Measurements from ENCODE around the gene NPBWR2.
A peak's percentile ranks its signal among the peaks of the same experiment; 100 is the strongest.
"Not testable (repeated sequence)": the region's sequence is repeated elsewhere in the genome, so short reads cannot be mapped to it uniquely, and the experiment has no call there.

Gene NPBWR2

DNA sequence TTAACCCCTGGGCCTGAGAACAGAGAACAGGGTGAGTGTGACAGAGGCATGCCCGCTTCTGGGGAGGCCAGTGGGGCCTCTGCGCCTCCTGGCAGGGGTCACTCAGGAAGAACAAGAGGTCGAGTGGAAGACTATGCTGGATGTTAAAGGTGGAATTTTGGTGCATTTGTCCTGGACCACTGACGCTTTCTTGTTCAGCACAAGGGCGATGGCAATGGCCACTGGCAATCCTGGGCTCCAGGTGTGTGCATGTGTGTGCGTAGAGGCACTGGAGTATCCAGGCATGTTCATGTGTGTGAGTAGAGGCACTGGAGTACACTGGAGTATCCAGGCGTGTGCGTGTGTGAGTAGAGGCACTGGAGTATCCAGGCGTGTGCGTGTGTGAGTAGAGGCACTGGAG lies 23.5 kb upstream of the NPBWR2 start:
- H3K27me3 ChIP-seq (ENCODE audit: control insufficient read depth in 1 of 2, insufficient read depth in 2 of 2, low read length in 2 of 2): peaks cover 5 to 7% of the 10 kb centered on the region in 2 donors
- no peak overlapping the region for H3K4me3 ChIP-seq (ENCODE audit: low read length in 2 of 2)
- H3K36me3 ChIP-seq (ENCODE audit: control insufficient read depth in 2 of 2, insufficient read depth in 2 of 2, low read length in 2 of 2): no peaks in the 10 kb centered on the region
- H3K9me3 ChIP-seq (ENCODE audit: control insufficient read depth in 2 of 2, low read length in 2 of 2): peaks cover 0 to 2% of the 10 kb centered on the region in 2 donors
- H3K27ac ChIP-seq (ENCODE audit: low read length): no peak overlapping the region
- H3K9ac ChIP-seq (ENCODE audit: low read length in 2 of 2): no peak overlapping the region
- H3K4me1 ChIP-seq (ENCODE audit: control insufficient read depth, insufficient read depth, low read length): no peaks in the 10 kb centered on the region

DNA sequence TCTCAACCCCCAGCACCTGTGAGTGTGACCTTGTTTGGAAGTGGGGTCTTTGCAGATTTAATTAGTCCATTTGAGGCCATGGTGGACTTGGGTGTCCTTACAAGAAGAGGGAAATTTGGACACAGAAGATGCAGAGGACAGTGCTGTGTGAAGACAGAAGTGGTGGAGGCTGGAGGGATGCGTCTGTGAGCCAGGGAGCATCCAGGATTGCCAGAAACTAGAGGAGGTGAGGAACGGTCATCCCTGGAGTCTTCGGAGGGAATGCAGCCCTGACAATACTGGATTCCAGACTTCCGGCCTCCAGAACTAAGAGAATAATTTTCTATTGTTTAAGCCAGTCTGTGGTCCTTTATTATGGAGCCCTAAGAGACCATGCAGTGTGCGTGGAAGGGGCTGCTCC lies 22.9 kb upstream of the NPBWR2 start:
- Histone ChIP-seq H3K36me3 (ENCODE audit: control insufficient read depth in 2 of 2, insufficient read depth in 2 of 2, low read length in 2 of 2) (no peaks in the 10 kb centered on the region), H3K4me3 (ENCODE audit: low read length in 2 of 2) (no peak overlapping the region), H3K9me3 (ENCODE audit: control insufficient read depth in 2 of 2, low read length in 2 of 2) (peaks cover 0 to 2% of the 10 kb centered on the region in 2 donors), H3K4me1 (ENCODE audit: control insufficient read depth, insufficient read depth, low read length) (no peaks in the 10 kb centered on the region), H3K27me3 (ENCODE audit: control insufficient read depth in 1 of 2, insufficient read depth in 2 of 2, low read length in 2 of 2) (peaks cover 5 to 6% of the 10 kb centered on the region in 2 donors), H3K9ac (ENCODE audit: low read length in 2 of 2) (no peak overlapping the region), H3K27ac (ENCODE audit: low read length) (no peak overlapping the region)

DNA sequence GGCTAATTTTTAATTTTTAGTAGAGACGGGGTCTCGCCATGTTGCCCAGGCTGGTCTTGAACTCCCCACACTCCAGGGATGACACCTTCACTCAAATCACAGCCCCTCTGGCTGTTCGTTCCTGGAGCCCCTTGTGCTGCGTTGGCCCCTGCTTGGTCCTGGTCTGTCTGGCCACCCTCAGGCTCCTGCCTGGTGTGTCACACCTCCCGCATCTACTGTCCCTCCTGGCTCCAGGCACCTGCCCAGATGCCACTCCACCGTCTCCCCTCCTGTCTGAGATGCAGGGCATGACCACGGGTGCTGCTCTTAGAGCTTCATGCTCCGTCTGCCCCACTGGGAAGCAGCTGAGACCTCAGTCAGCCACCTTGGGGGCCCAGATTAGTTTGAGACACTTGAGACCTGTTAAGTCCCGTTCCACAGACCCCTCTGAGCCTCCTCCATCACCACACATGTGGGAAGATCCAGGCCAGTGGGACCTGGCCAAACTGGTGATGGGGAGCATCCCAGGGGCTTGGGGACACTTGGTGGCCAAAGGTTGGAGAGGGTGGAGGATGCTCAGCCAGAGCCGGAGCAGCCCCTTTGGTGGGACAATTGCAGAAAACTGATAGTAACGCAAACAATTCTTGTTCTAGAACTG lies 21.9 kb upstream of the NPBWR2 start:
- H3K36me3 ChIP-seq (ENCODE audit: control insufficient read depth in 2 of 2, insufficient read depth in 2 of 2, low read length in 2 of 2): no peaks in the 10 kb centered on the region
- H3K27ac ChIP-seq (ENCODE audit: low read length): no peak overlapping the region
- no peak overlapping the region for H3K4me3 ChIP-seq (ENCODE audit: low read length in 2 of 2)
- H3K27me3 ChIP-seq (ENCODE audit: control insufficient read depth in 1 of 2, insufficient read depth in 2 of 2, low read length in 2 of 2): peaks cover 4 to 5% of the 10 kb centered on the region in 2 donors
- H3K9ac ChIP-seq (ENCODE audit: low read length in 2 of 2): no peak overlapping the region
- peaks cover 0 to 2% of the 10 kb centered on the region in 2 donors for H3K9me3 ChIP-seq (ENCODE audit: control insufficient read depth in 2 of 2, low read length in 2 of 2)
- H3K4me1 ChIP-seq (ENCODE audit: control insufficient read depth, insufficient read depth, low read length): no peaks in the 10 kb centered on the region

DNA sequence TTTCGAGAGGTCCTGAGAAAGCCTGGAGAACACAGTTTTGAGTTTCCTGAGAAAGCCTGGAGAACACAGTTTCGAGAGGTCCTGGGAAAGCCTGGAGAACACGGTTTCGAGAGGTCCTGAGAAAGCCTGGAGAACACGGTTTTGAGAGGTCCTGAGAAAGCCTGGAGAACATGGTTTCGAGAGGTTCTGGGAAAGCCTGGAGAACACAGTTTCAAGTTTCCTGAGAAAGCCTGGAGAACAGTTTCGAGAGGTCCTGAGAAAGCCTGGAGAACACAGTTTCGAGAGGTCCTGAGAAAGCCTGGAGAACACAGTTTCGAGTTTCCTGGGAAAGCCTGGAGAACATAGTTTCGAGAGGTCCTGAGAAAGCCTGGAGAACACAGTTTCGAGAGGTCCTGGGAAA lies 16.2 kb upstream of the NPBWR2 start:
- not testable (repeated sequence) for H3K4me3 ChIP-seq (ENCODE audit: low read length in 2 of 2); H3K9me3 ChIP-seq (ENCODE audit: control insufficient read depth in 2 of 2, low read length in 2 of 2); H3K36me3 ChIP-seq (ENCODE audit: control insufficient read depth in 2 of 2, insufficient read depth in 2 of 2, low read length in 2 of 2); H3K27ac ChIP-seq (ENCODE audit: low read length); H3K4me1 ChIP-seq (ENCODE audit: control insufficient read depth, insufficient read depth, low read length); H3K9ac ChIP-seq (ENCODE audit: low read length in 2 of 2)
- H3K27me3 ChIP-seq (ENCODE audit: control insufficient read depth in 1 of 2, insufficient read depth in 2 of 2, low read length in 2 of 2): peaks cover 11 to 13% of the 10 kb centered on the region in 2 donors

DNA sequence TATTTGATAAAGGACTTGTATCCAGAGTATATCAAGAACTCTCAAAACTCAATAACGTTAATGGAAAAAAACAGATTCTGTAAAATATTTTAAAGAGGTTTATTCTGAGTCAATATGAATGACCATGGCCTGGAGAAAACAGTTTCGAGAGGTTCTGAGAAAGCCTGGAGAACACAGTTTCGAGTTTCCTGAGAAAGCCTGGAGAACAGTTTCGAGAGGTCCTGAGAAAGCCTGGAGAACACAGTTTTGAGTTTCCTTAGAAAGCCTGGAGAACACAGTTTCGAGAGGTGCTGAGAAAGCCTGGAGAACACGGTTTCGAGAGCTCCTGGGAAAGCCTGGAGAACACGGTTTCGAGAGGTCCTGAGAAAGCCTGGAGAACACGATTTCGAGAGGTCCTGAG lies 15.6 kb upstream of the NPBWR2 start:
- not testable (repeated sequence) for H3K9me3 ChIP-seq (ENCODE audit: control insufficient read depth in 2 of 2, low read length in 2 of 2); H3K4me3 ChIP-seq (ENCODE audit: low read length in 2 of 2); H3K9ac ChIP-seq (ENCODE audit: low read length in 2 of 2); H3K36me3 ChIP-seq (ENCODE audit: control insufficient read depth in 2 of 2, insufficient read depth in 2 of 2, low read length in 2 of 2); H3K4me1 ChIP-seq (ENCODE audit: control insufficient read depth, insufficient read depth, low read length); H3K27ac ChIP-seq (ENCODE audit: low read length)
- H3K27me3 ChIP-seq (ENCODE audit: control insufficient read depth in 1 of 2, insufficient read depth in 2 of 2, low read length in 2 of 2): peaks cover 11 to 13% of the 10 kb centered on the region in 2 donors

DNA sequence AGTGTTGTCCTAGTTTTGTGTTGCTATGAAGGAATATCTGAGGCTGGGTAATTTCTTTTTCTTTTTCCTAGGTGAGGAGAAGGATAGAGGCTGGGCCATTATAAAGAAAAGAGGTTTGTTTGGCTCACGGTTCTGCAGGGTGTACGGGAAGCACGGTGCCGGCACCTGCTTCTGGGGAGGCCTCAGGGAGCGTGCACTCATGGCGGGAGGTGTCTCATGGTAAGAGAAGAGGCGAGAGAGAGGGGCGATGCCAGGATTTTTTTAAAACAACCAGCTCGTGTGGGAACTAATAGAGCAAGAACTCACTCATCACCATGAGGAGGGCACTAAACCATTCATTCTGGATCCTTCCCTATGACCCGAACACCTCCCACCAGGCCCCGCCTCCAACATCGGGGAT lies 14.2 kb upstream of the NPBWR2 start:
- Histone ChIP-seq H3K9ac (ENCODE audit: low read length in 2 of 2) (no peak overlapping the region), H3K36me3 (ENCODE audit: control insufficient read depth in 2 of 2, insufficient read depth in 2 of 2, low read length in 2 of 2) (no peaks in the 10 kb centered on the region), H3K27ac (ENCODE audit: low read length) (no peak overlapping the region), H3K4me3 (ENCODE audit: low read length in 2 of 2) (no peak overlapping the region), H3K27me3 (ENCODE audit: control insufficient read depth in 1 of 2, insufficient read depth in 2 of 2, low read length in 2 of 2) (peaks cover 11 to 13% of the 10 kb centered on the region in 2 donors), H3K9me3 (ENCODE audit: control insufficient read depth in 2 of 2, low read length in 2 of 2) (no peaks in the 10 kb centered on the region), H3K4me1 (ENCODE audit: control insufficient read depth, insufficient read depth, low read length) (peaks cover 6% of the 10 kb centered on the region)

DNA sequence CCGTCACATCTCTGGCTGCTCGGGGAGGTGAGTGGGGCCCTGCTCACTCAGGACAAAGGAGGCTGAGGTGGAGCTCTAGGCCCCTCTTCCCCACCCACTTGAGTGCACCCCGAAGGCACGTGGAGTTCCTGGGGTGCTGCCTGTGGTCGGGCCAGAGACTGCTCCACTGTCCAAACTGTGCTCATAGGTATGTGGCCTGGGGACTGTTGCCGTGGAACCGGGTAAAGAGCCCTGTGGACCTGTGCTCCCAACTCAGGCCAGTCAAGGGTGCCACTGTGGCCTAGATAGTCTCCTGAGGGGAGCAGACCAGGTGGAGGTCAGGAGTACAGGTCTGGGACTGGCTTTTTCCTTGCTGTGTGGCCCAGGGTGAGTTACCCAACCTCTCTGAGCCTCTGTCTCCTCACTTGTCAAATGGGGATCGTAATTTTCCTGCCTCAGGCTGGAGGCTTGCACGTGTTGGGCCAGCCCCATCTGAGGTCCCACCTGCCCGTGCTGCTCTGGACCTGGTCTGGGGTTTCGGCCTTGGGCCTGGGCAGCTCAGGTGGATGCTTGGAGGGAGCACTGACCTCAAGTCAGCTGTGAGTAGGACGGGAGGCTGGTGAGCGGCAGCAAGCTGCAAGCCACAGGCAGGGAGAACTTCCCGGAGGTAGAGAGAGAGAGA lies 12.4 kb upstream of the NPBWR2 start:
- peak overlapping the region; percentile 31 to 61 for H3K4me3 ChIP-seq (ENCODE audit: low read length in 2 of 2)
- no peaks in the 10 kb centered on the region for H3K36me3 ChIP-seq (ENCODE audit: control insufficient read depth in 2 of 2, insufficient read depth in 2 of 2, low read length in 2 of 2)
- no peak overlapping the region for H3K27ac ChIP-seq (ENCODE audit: low read length)
- H3K9me3 ChIP-seq (ENCODE audit: control insufficient read depth in 2 of 2, low read length in 2 of 2): no peaks in the 10 kb centered on the region
- peaks cover 6% of the 10 kb centered on the region for H3K4me1 ChIP-seq (ENCODE audit: control insufficient read depth, insufficient read depth, low read length)
- peak overlapping the region in 1 of 2 donors; percentile 22 for H3K9ac ChIP-seq (ENCODE audit: low read length in 2 of 2)
- H3K27me3 ChIP-seq (ENCODE audit: control insufficient read depth in 1 of 2, insufficient read depth in 2 of 2, low read length in 2 of 2): peaks cover 11 to 13% of the 10 kb centered on the region in 2 donors

DNA sequence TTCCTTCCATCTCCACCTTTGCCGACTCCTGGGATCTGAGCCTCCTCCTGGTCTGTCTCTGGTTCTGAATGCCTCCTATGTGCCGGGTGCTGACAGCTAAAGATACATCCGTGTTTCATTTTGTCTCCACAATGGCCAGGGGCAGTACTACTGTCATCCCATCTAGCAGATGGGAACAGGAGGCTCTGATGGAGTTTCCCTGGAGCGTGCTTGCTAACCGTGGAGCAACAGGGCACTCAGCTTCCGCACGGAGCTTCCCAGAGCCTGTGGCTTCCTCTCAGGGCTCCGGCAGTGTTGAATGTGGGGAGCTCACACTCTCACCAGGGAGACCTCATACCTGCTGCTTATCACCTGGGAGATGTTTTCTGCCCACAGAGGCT lies 11.9 kb upstream of the NPBWR2 start:
- no peak overlapping the region for H3K27ac ChIP-seq (ENCODE audit: low read length)
- no peak overlapping the region for H3K4me3 ChIP-seq (ENCODE audit: low read length in 2 of 2)
- no peaks in the 10 kb centered on the region for H3K9me3 ChIP-seq (ENCODE audit: control insufficient read depth in 2 of 2, low read length in 2 of 2)
- H3K9ac ChIP-seq (ENCODE audit: low read length in 2 of 2): no peak overlapping the region
- H3K27me3 ChIP-seq (ENCODE audit: control insufficient read depth in 1 of 2, insufficient read depth in 2 of 2, low read length in 2 of 2): peaks cover 11 to 13% of the 10 kb centered on the region in 2 donors
- H3K36me3 ChIP-seq (ENCODE audit: control insufficient read depth in 2 of 2, insufficient read depth in 2 of 2, low read length in 2 of 2): no peaks in the 10 kb centered on the region
- peaks cover 6% of the 10 kb centered on the region for H3K4me1 ChIP-seq (ENCODE audit: control insufficient read depth, insufficient read depth, low read length)

DNA sequence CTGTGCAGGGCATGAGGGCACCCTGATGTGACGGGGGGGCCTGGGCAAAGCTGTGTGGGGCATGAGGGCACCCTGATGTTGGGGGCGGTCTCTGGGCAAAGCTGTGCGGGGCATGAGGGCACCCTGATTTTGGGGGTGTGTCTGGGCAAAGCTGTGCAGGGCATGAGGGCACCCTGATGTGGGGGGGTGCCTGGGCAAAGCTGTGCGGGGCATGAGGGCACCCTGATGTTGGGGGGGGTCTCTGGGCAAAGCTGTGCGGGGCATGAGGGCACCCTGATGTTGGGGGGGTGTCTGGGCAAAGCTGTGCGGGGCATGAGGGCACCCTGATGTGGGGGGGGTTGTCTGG lies 10.0 kb upstream of the NPBWR2 start:
- not testable (repeated sequence) for H3K27ac ChIP-seq (ENCODE audit: low read length)

DNA sequence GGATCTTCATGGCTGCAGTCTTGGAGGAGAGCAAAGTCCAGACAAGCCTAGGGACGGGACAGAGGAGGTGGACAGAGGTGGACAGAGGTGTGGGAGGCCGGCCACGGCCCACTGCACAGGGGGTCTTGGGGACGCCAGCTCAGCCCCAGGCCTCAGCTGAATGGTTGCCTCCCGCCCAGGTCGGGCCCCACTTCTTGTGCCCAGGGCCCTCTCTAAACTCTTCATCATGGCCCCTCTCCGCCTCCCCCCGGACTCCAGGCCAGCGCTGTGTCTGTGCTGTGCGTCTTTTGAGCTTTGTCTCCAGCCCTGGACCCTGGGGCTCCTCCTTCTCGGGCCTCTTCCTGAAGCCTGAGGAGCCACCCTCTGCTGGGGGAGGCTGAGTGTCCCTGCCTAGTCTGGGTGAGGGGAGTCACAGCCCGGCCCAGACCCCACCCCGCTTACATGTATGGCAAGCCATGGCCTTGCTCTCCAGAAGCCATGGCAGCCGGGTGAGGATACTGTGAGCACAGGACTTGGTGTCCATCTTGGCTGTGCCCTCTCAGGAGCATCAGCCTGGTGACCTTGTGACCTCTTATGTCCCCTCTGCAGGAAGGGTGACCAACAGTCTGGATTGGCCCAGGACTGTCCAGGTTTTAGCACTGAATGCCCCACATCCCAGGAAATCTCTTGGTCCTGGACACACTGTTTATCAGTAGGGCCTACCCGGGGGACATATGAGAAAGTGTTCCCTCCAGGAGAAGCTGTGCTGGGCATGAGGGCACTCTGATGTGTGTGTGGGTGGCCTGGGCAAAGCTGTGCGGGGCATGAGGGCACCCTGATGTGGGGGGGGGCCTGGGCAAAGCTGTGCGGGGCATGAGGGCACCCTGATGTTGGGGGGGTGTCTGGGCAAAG lies 9.4 kb upstream of the NPBWR2 start:
- Histone ChIP-seq H3K36me3 (ENCODE audit: control insufficient read depth in 2 of 2, insufficient read depth in 2 of 2, low read length in 2 of 2) (no peaks in the 10 kb centered on the region), H3K9ac (ENCODE audit: low read length in 2 of 2) (no peak overlapping the region), H3K9me3 (ENCODE audit: control insufficient read depth in 2 of 2, low read length in 2 of 2) (no peaks in the 10 kb centered on the region), H3K27me3 (ENCODE audit: control insufficient read depth in 1 of 2, insufficient read depth in 2 of 2, low read length in 2 of 2) (peaks cover 9 to 13% of the 10 kb centered on the region in 2 donors), H3K27ac (ENCODE audit: low read length) (no peak overlapping the region), H3K4me3 (ENCODE audit: low read length in 2 of 2) (no peak overlapping the region), H3K4me1 (ENCODE audit: control insufficient read depth, insufficient read depth, low read length) (peaks cover 6% of the 10 kb centered on the region)

More for the DNA sequence above, 10.0 kb upstream of the NPBWR2 start:
- not testable (repeated sequence) for H3K9ac ChIP-seq (ENCODE audit: low read length in 2 of 2); H3K4me1 ChIP-seq (ENCODE audit: control insufficient read depth, insufficient read depth, low read length); H3K4me3 ChIP-seq (ENCODE audit: low read length in 2 of 2); H3K36me3 ChIP-seq (ENCODE audit: control insufficient read depth in 2 of 2, insufficient read depth in 2 of 2, low read length in 2 of 2); H3K9me3 ChIP-seq (ENCODE audit: control insufficient read depth in 2 of 2, low read length in 2 of 2)
- H3K27me3 ChIP-seq (ENCODE audit: control insufficient read depth in 1 of 2, insufficient read depth in 2 of 2, low read length in 2 of 2): peaks cover 11 to 13% of the 10 kb centered on the region in 2 donors
